Astrocyte (in vitro differentiated cells and primary cell): ENCODE data around the gene ATP2C1. TPM values are rescaled to one million over a fixed set of nuclear protein-coding genes. Genes with fewer than 3 reads are reported as not detected.
"Not testable (repeated sequence)": the region's sequence is repeated elsewhere in the genome, so short reads cannot be mapped to it uniquely, and the experiment has no call there.

Experiments used
- DNase-seq: peaks from one replicate; pipeline ENCODE4 v3.0.0-alpha.2; 2010; ENCODE audit warnings: low read depth
- FAIRE-seq: peaks from 2 replicates; lab custom pipeline; 2011; peaks lifted over from hg19 to GRCh38; lab: Jason Lieb, UNC
- H2AFZ ChIP-seq: 2 replicates; pipeline ENCODE4 v1.6.0; 2012; ENCODE audit warnings: low read depth, low read length, inconsistent platforms
- H3K27ac ChIP-seq: 2 replicates; pipeline ENCODE4 v1.5.1; 2011; ENCODE audit warnings: low read depth, low read length, inconsistent platforms
- H3K27me3 ChIP-seq: 2 replicates; pipeline ENCODE4 v1.6.0; 2011; ENCODE audit warnings: low read length, inconsistent platforms; ENCODE audit not compliant: insufficient read depth
- H3K36me3 ChIP-seq: 2 replicates; pipeline ENCODE4 v1.5.1; 2011; ENCODE audit warnings: low read length, inconsistent platforms; ENCODE audit not compliant: insufficient read depth
- H3K4me1 ChIP-seq: 2 replicates; pipeline ENCODE4 v1.5.1; 2011; ENCODE audit warnings: low read length, inconsistent platforms; ENCODE audit not compliant: insufficient read depth
- H3K4me2 ChIP-seq: 2 replicates; pipeline ENCODE4 v1.6.0; 2012; ENCODE audit warnings: low read length, inconsistent platforms
- H3K4me3 ChIP-seq: 2 replicates; pipeline ENCODE4 v1.5.1; 2011; ENCODE audit warnings: low read depth, mild to moderate bottlenecking, low read length, inconsistent platforms; ENCODE audit not compliant: insufficient read depth
- H3K79me2 ChIP-seq: 2 replicates; pipeline ENCODE4 v1.6.0; 2012; ENCODE audit warnings: mild to moderate bottlenecking, low read length, inconsistent platforms; ENCODE audit not compliant: insufficient read depth
- H3K9ac ChIP-seq: 2 replicates; pipeline ENCODE4 v1.6.0; 2012; ENCODE audit warnings: mild to moderate bottlenecking, low read length, inconsistent platforms
- H3K9me3 ChIP-seq: 2 replicates; pipeline ENCODE4 v1.5.1; 2012; ENCODE audit warnings: low read depth, mild to moderate bottlenecking, low read length, inconsistent platforms; ENCODE audit not compliant: insufficient read depth
- H4K20me1 ChIP-seq: 2 replicates; pipeline ENCODE4 v1.6.0; 2012; ENCODE audit warnings: low read length, inconsistent platforms; ENCODE audit not compliant: insufficient read depth
- H3K27ac Mint-ChIP-seq: one replicate; pipeline ENCODE4 v1.8.0; 2021; ENCODE audit warnings: mild to moderate bottlenecking, mixed read lengths; ENCODE audit not compliant: unreplicated experiment
- H3K27me3 Mint-ChIP-seq: one replicate; pipeline ENCODE4 v1.8.0; 2021; ENCODE audit warnings: low read depth, mixed read lengths; ENCODE audit not compliant: unreplicated experiment
- H3K36me3 Mint-ChIP-seq: one replicate; pipeline ENCODE4 v1.8.0; 2021; ENCODE audit warnings: low read depth, mixed read lengths; ENCODE audit not compliant: unreplicated experiment
- H3K4me1 Mint-ChIP-seq: one replicate; pipeline ENCODE4 v1.8.0; 2021; ENCODE audit warnings: low read depth, mixed read lengths; ENCODE audit not compliant: unreplicated experiment
- H3K4me3 Mint-ChIP-seq: one replicate; pipeline ENCODE4 v1.8.0; 2021; ENCODE audit warnings: mild to moderate bottlenecking, moderate library complexity, mixed read lengths; ENCODE audit not compliant: unreplicated experiment
- H3K9me3 Mint-ChIP-seq: one replicate; pipeline ENCODE4 v1.8.0; 2021; ENCODE audit warnings: mild to moderate bottlenecking, mixed read lengths; ENCODE audit not compliant: unreplicated experiment
- CTCF ChIP-seq: IDR thresholded peaks from 2 replicates; pipeline ENCODE4 v1.5.1; 2011; ENCODE audit warnings: low read depth, mild to moderate bottlenecking, inconsistent platforms, low read length, moderate library complexity; ENCODE audit not compliant: insufficient read depth
- EZH2 ChIP-seq: IDR thresholded peaks from 2 replicates; pipeline ENCODE4 v1.6.1; 2012; ENCODE audit warnings: mild to moderate bottlenecking, low read length, inconsistent platforms; ENCODE audit not compliant: insufficient read depth
- total RNA-seq: library from RNA; stranded (reverse); gene quantifications from 2 replicates; pipeline ENCODE4 v1.2.1, GENCODE V29; 2021

The ATP2C1 gene
- total RNA-seq, 1 donor from 2014 or later, result 132 TPM

- Histone ChIP-seq H3K79me2 (no peaks in the 10 kb centered on the region), H3K4me3 (no peak overlapping the region), H3K4me1 (peaks cover 16% of the 10 kb centered on the region), H2AFZ (no peak overlapping the region), H4K20me1 (no peaks in the 10 kb centered on the region), H3K9ac (no peak overlapping the region), H3K27me3 (no peaks in the 10 kb centered on the region), H3K4me2 (peak overlapping the region; percentile 52), H3K36me3 (no peaks in the 10 kb centered on the region), H3K9me3 (no peaks in the 10 kb centered on the region), H3K27ac (peak overlapping the region; percentile 19)
- no peak for TF ChIP-seq EZH2
- no peak for TF ChIP-seq CTCF
- H3K27ac Mint-ChIP-seq, result no peak overlapping the region
- H3K36me3 Mint-ChIP-seq, result no peaks in the 10 kb centered on the region
- H3K9me3 Mint-ChIP-seq, result no peaks in the 10 kb centered on the region
- peaks cover 10% of the 10 kb centered on the region for H3K4me1 Mint-ChIP-seq
- DNase-seq, result peak; percentile 62
- no peak overlapping the region for H3K4me3 Mint-ChIP-seq
- no peaks in the 10 kb centered on the region for H3K27me3 Mint-ChIP-seq
- peak; percentile 50 for FAIRE-seq
Observed at GRCh38 chr3:131036986-131037385, 143.1 kb downstream of the ATP2C1 start.

GRCh38 chr3:131038326-131038725, 144.4 kb downstream of the ATP2C1 start:
- no peak overlapping the region for H3K4me2 ChIP-seq
- H3K9me3 ChIP-seq, result no peaks in the 10 kb centered on the region
- H3K27me3 ChIP-seq, result no peaks in the 10 kb centered on the region
- H3K27ac ChIP-seq, result no peak overlapping the region
- DNase-seq (no peak), FAIRE-seq (no peak)
- TF ChIP-seq EZH2 (no peak), CTCF (no peak)
- H3K9ac ChIP-seq, result no peak overlapping the region
- Mint-ChIP-seq H3K4me1 (peaks cover 10% of the 10 kb centered on the region), H3K36me3 (peaks cover 3% of the 10 kb centered on the region), H3K4me3 (no peak overlapping the region), H3K27ac (no peak overlapping the region), H3K9me3 (no peaks in the 10 kb centered on the region), H3K27me3 (no peaks in the 10 kb centered on the region)
- H3K79me2 ChIP-seq, result no peaks in the 10 kb centered on the region
- H3K36me3 ChIP-seq, result no peaks in the 10 kb centered on the region
- H4K20me1 ChIP-seq, result no peaks in the 10 kb centered on the region
- peaks cover 16% of the 10 kb centered on the region for H3K4me1 ChIP-seq
- no peak overlapping the region for H3K4me3 ChIP-seq
- H2AFZ ChIP-seq, result no peak overlapping the region

- not testable (repeated sequence) for H3K9me3 ChIP-seq, H3K36me3 ChIP-seq, H3K27ac Mint-ChIP-seq, H3K4me3 ChIP-seq, H4K20me1 ChIP-seq, H3K9ac ChIP-seq, H3K36me3 Mint-ChIP-seq, H3K27me3 ChIP-seq, H3K4me1 ChIP-seq, H3K79me2 ChIP-seq, H3K27me3 Mint-ChIP-seq, DNase-seq, H3K9me3 Mint-ChIP-seq, H2AFZ ChIP-seq, H3K27ac ChIP-seq, FAIRE-seq, H3K4me3 Mint-ChIP-seq, H3K4me2 ChIP-seq, H3K4me1 Mint-ChIP-seq
Observed at GRCh38 chr3:131042271-131042985, 148.5 kb downstream of the ATP2C1 start.
